ENCODE results near the gene TUBA1B. TPM values are rescaled to one million over a fixed set of nuclear protein-coding genes. Genes with fewer than 3 reads are reported as not detected.

The TUBA1B gene
- total and polyA plus RNA-seq, 2 donors (not counting 3 experiments of a cell fraction or from before 2014, with no cell fraction given), result 2,245 to 5,362 TPM

DNA sequence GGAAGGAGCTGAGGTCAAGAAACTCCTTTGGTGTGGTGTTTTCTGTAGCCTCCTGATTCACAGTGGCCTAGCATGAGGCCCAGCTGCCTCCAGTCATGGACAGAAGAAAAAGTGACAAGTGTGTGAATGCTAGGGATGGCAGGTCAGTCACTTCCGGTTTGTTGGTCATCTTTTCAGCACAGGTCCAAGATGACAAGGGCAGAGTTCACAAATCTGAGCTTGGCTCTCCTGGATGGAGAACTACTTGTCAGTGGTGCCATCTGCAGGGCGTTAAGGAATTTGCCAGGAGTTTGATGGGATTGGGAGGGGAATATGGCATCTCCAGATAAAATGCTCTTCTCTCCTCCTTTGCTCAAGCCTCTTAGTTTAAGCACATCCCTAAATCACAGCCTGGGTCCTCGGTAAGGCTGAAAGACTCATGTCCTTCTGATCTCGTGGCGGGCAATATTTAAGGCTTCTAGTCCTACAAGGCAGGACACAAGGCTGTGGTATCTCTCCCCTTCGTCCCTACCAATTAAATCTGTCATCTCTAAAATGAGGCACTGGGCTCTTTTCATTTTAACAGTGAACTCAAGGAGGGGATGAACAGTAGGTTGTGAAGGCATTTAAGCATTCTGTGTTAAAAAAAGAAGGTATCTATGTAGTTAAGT, 10.0 kb downstream of the TUBA1B start:
- TF ChIP-seq, protein P1, sequence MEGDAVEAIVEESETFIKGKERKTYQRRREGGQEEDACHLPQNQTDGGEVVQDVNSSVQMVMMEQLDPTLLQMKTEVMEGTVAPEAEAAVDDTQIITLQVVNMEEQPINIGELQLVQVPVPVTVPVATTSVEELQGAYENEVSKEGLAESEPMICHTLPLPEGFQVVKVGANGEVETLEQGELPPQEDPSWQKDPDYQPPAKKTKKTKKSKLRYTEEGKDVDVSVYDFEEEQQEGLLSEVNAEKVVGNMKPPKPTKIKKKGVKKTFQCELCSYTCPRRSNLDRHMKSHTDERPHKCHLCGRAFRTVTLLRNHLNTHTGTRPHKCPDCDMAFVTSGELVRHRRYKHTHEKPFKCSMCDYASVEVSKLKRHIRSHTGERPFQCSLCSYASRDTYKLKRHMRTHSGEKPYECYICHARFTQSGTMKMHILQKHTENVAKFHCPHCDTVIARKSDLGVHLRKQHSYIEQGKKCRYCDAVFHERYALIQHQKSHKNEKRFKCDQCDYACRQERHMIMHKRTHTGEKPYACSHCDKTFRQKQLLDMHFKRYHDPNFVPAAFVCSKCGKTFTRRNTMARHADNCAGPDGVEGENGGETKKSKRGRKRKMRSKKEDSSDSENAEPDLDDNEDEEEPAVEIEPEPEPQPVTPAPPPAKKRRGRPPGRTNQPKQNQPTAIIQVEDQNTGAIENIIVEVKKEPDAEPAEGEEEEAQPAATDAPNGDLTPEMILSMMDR (IDR thresholded peaks at IDR 0.05; ENCODE audit: extremely low read depth in 1 of 2, insufficient read depth in 1 of 2, low read depth in 1 of 2, low read length in 2 of 2), result peak; percentile 64 to 67
- no peak for TF ChIP-seq JUN (IDR thresholded peaks at IDR 0.05; ENCODE audit: borderline replicate concordance, insufficient read depth, insufficient read length, low read depth)
- Histone ChIP-seq H3K79me2 (ENCODE audit: control insufficient read depth, insufficient read depth, low read length) (no peaks in the 10 kb centered on the region), H4K20me1 (replicated peaks; ENCODE audit: control insufficient read depth, extremely low read depth, insufficient read depth, low read length) (no peaks in the 10 kb centered on the region), H3K4me1 (ENCODE audit: control insufficient read depth, extremely low read depth, insufficient read depth, low read length) (no peaks in the 10 kb centered on the region), H3K9me1 (replicated peaks; ENCODE audit: control insufficient read depth, extremely low read depth, insufficient read depth, low read length) (no peaks in the 10 kb centered on the region), H2AFZ (ENCODE audit: low read depth, low read length) (no peak overlapping the region), H3K4me3 (replicated peaks in 1 of 3; ENCODE audit: insufficient read depth in 1 of 3, low read depth in 1 of 3, low read length in 3 of 3) (no peak overlapping the region), H3K27me3 (ENCODE audit: control insufficient read depth in 2 of 2, insufficient read depth in 2 of 2, low read length in 2 of 2) (no peaks in the 10 kb centered on the region), H3K9ac (replicated peaks; ENCODE audit: extremely low read depth, insufficient read depth, low read length) (no peak overlapping the region), H3K27ac (ENCODE audit: insufficient read depth, low read depth, low read length) (no peak overlapping the region), H3K36me3 (ENCODE audit: control insufficient read depth in 2 of 2, extremely low read depth in 1 of 2, insufficient read depth in 2 of 2, low read length in 2 of 2) (no peaks in the 10 kb centered on the region), H3K4me2 (ENCODE audit: insufficient read depth, low read length) (no peak overlapping the region), H3K9me3 (replicated peaks; ENCODE audit: control insufficient read depth, insufficient read depth, low read length) (no peaks in the 10 kb centered on the region)
- DNase-seq (ENCODE audit: low read depth, low spot score) (peak; percentile 65), FAIRE-seq (peak; percentile 95)
- intact Hi-C loops (cut with micrococcal nuclease), result loop anchor here (1.0 kb wide), 3 partner anchors 33 to 125 kb away; no protein-coding TSS in a partner anchor
- ChIA-PET POLR2A (interaction anchor here (0.7 to 1.1 kb wide), 4 partner anchors 10 to 58 kb away, joined by 3 to 8 read pairs (median 3); partner anchors contain the start of gene TUBA1B), CTCF (interaction anchor here (0.6 to 9.1 kb wide), 28 partner anchors 9 to 133 kb away, joined by 3 to 248 read pairs (median 6); partner anchors contain the start of genes DHH, LMBR1L, PRKAG1 and RHEBL1)
- dilution Hi-C loops (cut with MboI; ENCODE audit: extremely low pct_ligation_motif_present, low sequenced_read_pairs), result no loop called here
- BruUV-seq (replicated peaks), result no TSS peak

DNA sequence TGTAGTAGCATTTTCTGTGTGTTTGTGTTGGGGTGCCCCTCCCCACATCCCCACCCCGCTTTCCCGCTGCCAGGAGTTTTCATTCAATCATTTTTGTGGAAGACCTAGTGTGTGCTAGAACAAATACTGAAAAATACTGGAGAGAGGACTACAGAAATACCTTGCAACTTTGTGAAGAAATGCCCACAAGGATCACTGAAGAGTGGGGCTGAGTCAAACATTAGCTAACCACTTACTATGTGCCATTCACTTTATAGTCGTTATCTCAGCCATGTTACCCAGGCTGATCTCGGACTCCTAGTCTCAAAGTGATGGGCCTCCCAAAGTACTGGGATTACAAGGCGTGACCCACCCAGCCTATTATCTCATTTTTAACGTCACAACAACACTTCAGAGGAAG, 20.0 kb downstream of the TUBA1B start:
- Histone ChIP-seq H3K9me1 (replicated peaks; ENCODE audit: control insufficient read depth, extremely low read depth, insufficient read depth, low read length) (no peaks in the 10 kb centered on the region), H3K27ac (ENCODE audit: insufficient read depth, low read depth, low read length) (no peak overlapping the region), H3K9ac (replicated peaks; ENCODE audit: extremely low read depth, insufficient read depth, low read length) (peak overlapping the region; percentile 67), H3K9me3 (replicated peaks; ENCODE audit: control insufficient read depth, insufficient read depth, low read length) (no peaks in the 10 kb centered on the region), H4K20me1 (replicated peaks; ENCODE audit: control insufficient read depth, extremely low read depth, insufficient read depth, low read length) (no peaks in the 10 kb centered on the region), H3K36me3 (ENCODE audit: control insufficient read depth in 2 of 2, extremely low read depth in 1 of 2, insufficient read depth in 2 of 2, low read length in 2 of 2) (peaks cover 0 to 10% of the 10 kb centered on the region in 2 experiments), H3K79me2 (ENCODE audit: control insufficient read depth, insufficient read depth, low read length) (peaks cover 26% of the 10 kb centered on the region), H3K4me2 (ENCODE audit: insufficient read depth, low read length) (peak overlapping the region; percentile 33), H3K4me1 (ENCODE audit: control insufficient read depth, extremely low read depth, insufficient read depth, low read length) (peaks cover 14% of the 10 kb centered on the region), H2AFZ (ENCODE audit: low read depth, low read length) (peak overlapping the region; percentile 87), H3K4me3 (replicated peaks in 1 of 3; ENCODE audit: insufficient read depth in 1 of 3, low read depth in 1 of 3, low read length in 3 of 3) (peak overlapping the region in 2 of 3 experiments; percentile 19 to 60), H3K27me3 (ENCODE audit: control insufficient read depth in 2 of 2, insufficient read depth in 2 of 2, low read length in 2 of 2) (no peaks in the 10 kb centered on the region)
- TF ChIP-seq, protein P2, sequence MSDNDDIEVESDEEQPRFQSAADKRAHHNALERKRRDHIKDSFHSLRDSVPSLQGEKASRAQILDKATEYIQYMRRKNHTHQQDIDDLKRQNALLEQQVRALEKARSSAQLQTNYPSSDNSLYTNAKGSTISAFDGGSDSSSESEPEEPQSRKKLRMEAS (IDR thresholded peaks at IDR 0.05; ENCODE audit: insufficient read depth, insufficient read length), result no peak
- TF ChIP-seq POLR2AphosphoS5 (IDR thresholded peaks at IDR 0.05; ENCODE audit: insufficient read depth, low read depth, low read length) (no peak), EZH2 (IDR thresholded peaks at IDR 0.05; ENCODE audit: borderline replicate concordance, low read depth, low read length, severe bottlenecking) (no peak), FOS (IDR thresholded peaks at IDR 0.05; ENCODE audit: borderline replicate concordance, insufficient read depth, low read length) (no peak), MYC (IDR thresholded peaks at IDR 0.05; ENCODE audit: low read depth, low read length) (no peak), GATA2 (IDR thresholded peaks at IDR 0.05; ENCODE audit: insufficient read depth, insufficient read length, low read depth, low read length) (no peak), POLR2A (IDR thresholded peaks at IDR 0.05; ENCODE audit: low read depth, low read length) (no peak), JUN (IDR thresholded peaks at IDR 0.05; ENCODE audit: borderline replicate concordance, insufficient read depth, insufficient read length, low read depth) (no peak)
- TF ChIP-seq, protein P1 (IDR thresholded peaks at IDR 0.05; ENCODE audit: extremely low read depth in 1 of 2, insufficient read depth in 1 of 2, low read depth in 1 of 2, low read length in 2 of 2), result no peak
- FAIRE-seq (no peak), DNase-seq (ENCODE audit: low read depth, low spot score) (no peak)
- BruUV-seq (replicated peaks), result no TSS peak
- POLR2A ChIA-PET, result interaction anchor here (0.6 to 5.2 kb wide), 5 partner anchors 9 to 110 kb away, joined by 3 to 27 read pairs (median 5); partner anchors contain the start of genes DHH and TUBA1B
- CTCF ChIA-PET, result interaction anchor here (1.0 to 5.7 kb wide), 14 partner anchors 9 to 131 kb away, joined by 3 to 56 read pairs (median 12); partner anchors contain the start of genes DHH and TUBA1B
- intact Hi-C loops (cut with micrococcal nuclease) (loop anchor here (2.0 kb wide), 1 partner anchor 20 kb away; the partner anchor contains the start of gene TUBA1B), dilution Hi-C loops (cut with MboI; ENCODE audit: extremely low pct_ligation_motif_present, low sequenced_read_pairs) (no loop called here)
